Calu3 (cell line): Measurements from ENCODE around the gene PELI3. TPM values are rescaled to one million over a fixed set of nuclear protein-coding genes. Genes with fewer than 3 reads are reported as not detected.
"Not testable (repeated sequence)": the region's sequence is repeated elsewhere in the genome, so short reads cannot be mapped to it uniquely, and the experiment has no call there.

ENCODE experiments used
- BruUV-seq: library from RNA; stranded (reverse); fragments of 400-500 nt; replicated peaks from 2 replicates; lab custom pipeline; 2021; lab: Mats Ljungman, UMichigan
- CTCF ChIA-PET: fragments of 300-600 bp; sonication (Branson Sonifier 250); formaldehyde crosslinking; loops from one replicate; lab custom pipeline; 2022; ENCODE audit warnings: antibody characterized with exemption; lab: Charles Lee
- DNase-seq: peaks from one replicate; pipeline ENCODE4 v3.0.0; 2022
- H3K27ac Mint-ChIP-seq: one replicate; pipeline ENCODE4 v1.8.0; 2022; ENCODE audit warnings: mixed read lengths; ENCODE audit not compliant: unreplicated experiment
- H3K27me3 Mint-ChIP-seq: one replicate; pipeline ENCODE4 v1.8.0; 2022; ENCODE audit warnings: mixed read lengths; ENCODE audit not compliant: unreplicated experiment
- H3K36me3 Mint-ChIP-seq: one replicate; pipeline ENCODE4 v1.8.0; 2022; ENCODE audit warnings: mild to moderate bottlenecking, moderate library complexity, mixed read lengths; ENCODE audit not compliant: insufficient read depth, unreplicated experiment
- H3K4me1 Mint-ChIP-seq: one replicate; pipeline ENCODE4 v1.8.0; 2022; ENCODE audit warnings: mild to moderate bottlenecking, low read depth, mixed read lengths; ENCODE audit not compliant: unreplicated experiment
- H3K4me3 Mint-ChIP-seq: one replicate; pipeline ENCODE4 v1.8.0; 2022; ENCODE audit warnings: mild to moderate bottlenecking, low read depth, moderate library complexity, mixed read lengths; ENCODE audit not compliant: unreplicated experiment
- H3K9me3 Mint-ChIP-seq: one replicate; pipeline ENCODE4 v1.8.0; 2022; ENCODE audit warnings: low read depth, mixed read lengths; ENCODE audit not compliant: unreplicated experiment
- CTCF ChIP-seq: fragments of 200-600 bp; IDR thresholded peaks from one replicate; pipeline ENCODE4 v1.8.0; 2022; ENCODE audit warnings: antibody characterized with exemption; ENCODE audit not compliant: unreplicated experiment
- intact Hi-C: fragments of 100-400 bp; cut with micrococcal nuclease; formaldehyde crosslinking; loops from one replicate; pipeline ENCODE4 v1.10.0; 2022; ENCODE audit not compliant: unreplicated experiment
- total RNA-seq: library from RNA; stranded (reverse); gene quantifications from 2 replicates; pipeline ENCODE4 v1.2.3, GENCODE V29; 2022

Gene PELI3
- total RNA-seq, 1 experiment from 2014 or later, result 7.6 TPM

- CTCF ChIA-PET, result interaction anchor here (1.1 to 1.6 kb wide), 6 partner anchors 20 to 240 kb away, joined by 7 to 14 read pairs (median 8); partner anchors contain the start of genes DPP3, PELI3 and RBM4B
- no peak for DNase-seq
- H3K4me3 Mint-ChIP-seq, result peak overlapping the region; percentile 86
- H3K27ac Mint-ChIP-seq, result peak overlapping the region; percentile 87
- intact Hi-C loops, result no loop called here
- peaks cover 13% of the 10 kb centered on the region for H3K27me3 Mint-ChIP-seq
- peaks cover 23% of the 10 kb centered on the region for H3K36me3 Mint-ChIP-seq
- H3K9me3 Mint-ChIP-seq, result no peaks in the 10 kb centered on the region
- H3K4me1 Mint-ChIP-seq, result no peaks in the 10 kb centered on the region
- TF ChIP-seq CTCF, result no peak
- TSS peak; percentile 53 for BruUV-seq
These were observed 28.7 kb upstream of the PELI3 start for GRCh38 chr11:66437979-66438503.

DNA sequence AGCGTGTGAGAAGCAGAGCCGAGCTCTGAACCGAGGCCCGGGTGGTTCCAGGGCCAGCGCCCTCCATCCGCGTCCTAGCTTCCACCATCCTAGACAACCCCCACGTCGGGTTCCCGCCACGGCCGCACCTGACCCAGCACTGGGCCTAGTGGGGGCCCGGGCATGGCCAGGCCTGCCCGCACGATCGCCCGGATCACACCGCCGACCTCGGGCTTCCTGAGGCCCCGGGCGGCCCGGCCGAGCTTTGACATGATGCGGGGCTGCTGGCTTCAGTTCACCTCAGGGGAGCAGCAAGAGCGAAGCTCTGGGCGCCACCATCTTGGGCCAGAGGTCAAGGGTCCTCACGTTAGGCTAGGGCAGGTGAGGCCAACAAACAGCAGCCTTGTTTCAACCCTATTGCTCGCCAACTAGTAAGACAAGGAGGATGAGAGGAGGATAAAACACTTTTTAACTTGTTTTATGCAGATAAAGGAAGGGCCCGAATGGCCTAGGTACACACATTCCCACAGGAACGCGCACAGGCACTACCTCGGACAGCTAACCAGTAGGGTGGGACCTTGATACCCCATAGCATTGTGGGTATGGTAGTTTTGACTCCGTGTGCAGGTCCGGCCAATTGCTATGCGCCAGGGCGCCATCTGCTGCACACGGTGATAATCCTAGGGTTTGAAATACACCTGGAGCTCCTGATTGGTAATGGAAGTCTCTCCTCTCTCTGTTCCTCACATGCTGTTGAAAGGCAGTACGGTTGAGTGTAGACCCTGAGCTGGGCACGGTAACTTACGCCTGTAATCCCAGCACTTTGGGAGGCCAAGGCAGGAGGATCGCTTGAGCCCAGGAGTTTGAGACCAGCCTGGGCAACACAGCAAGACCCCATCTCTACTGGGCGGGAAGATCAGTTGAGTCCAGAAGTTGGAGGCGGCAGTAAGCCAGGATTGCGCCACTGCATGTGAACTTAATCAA lies 27.9 kb upstream of the PELI3 start, which contains the start of gene MRPL11:
TSS of gene MRPL11 (minus strand) at position 345 of the 963 bp plus-strand sequence. CDS start at position 251, 94 bp downstream.
- peak; percentile 59 for TF ChIP-seq CTCF
- Mint-ChIP-seq H3K4me1 (no peaks in the 10 kb centered on the region), H3K9me3 (no peaks in the 10 kb centered on the region), H3K27ac (peak within 1 kb of the TSS; percentile 87), H3K4me3 (peak within 1 kb of the TSS; percentile 86), H3K36me3 (peaks cover 23% of the 10 kb centered on the region), H3K27me3 (peaks cover 20% of the 10 kb centered on the region)
- DNase-seq, result peak; percentile 93
- CTCF ChIA-PET, result interaction anchor here (0.5 to 1.6 kb wide), 15 partner anchors 10 to 964 kb away, joined by 3 to 14 read pairs (median 4); partner anchors contain the start of genes CD248, DPP3, PELI3 and RBM4B
- no TSS peak for BruUV-seq
- intact Hi-C loops, result no loop called here

- CTCF ChIA-PET, result interaction anchor here (1.2 kb wide), 1 partner anchor 40 kb away, joined by 3 read pairs; the partner anchor contains the start of gene DPP3
- H3K9me3 Mint-ChIP-seq, H3K27ac Mint-ChIP-seq, H3K4me1 Mint-ChIP-seq, BruUV-seq, H3K4me3 Mint-ChIP-seq, DNase-seq, intact Hi-C loops: not testable (repeated sequence)
- Mint-ChIP-seq H3K27me3 (peaks cover 30% of the 10 kb centered on the region), H3K36me3 (peaks cover 23% of the 10 kb centered on the region)
These were observed 26.4 kb upstream of the PELI3 start for GRCh38 chr11:66440101-66440939.

- H3K27ac Mint-ChIP-seq, H3K4me3 Mint-ChIP-seq, DNase-seq, intact Hi-C loops, H3K4me1 Mint-ChIP-seq, CTCF ChIA-PET, BruUV-seq, H3K9me3 Mint-ChIP-seq: not testable (repeated sequence)
- Mint-ChIP-seq H3K36me3 (peaks cover 23% of the 10 kb centered on the region), H3K27me3 (peaks cover 36% of the 10 kb centered on the region)
These were observed 25.8 kb upstream of the PELI3 start for GRCh38 chr11:66440940-66441282.

- Mint-ChIP-seq H3K9me3 (no peaks in the 10 kb centered on the region), H3K27me3 (peaks cover 62% of the 10 kb centered on the region), H3K4me1 (no peaks in the 10 kb centered on the region), H3K4me3 (no peak overlapping the region), H3K27ac (no peak overlapping the region), H3K36me3 (peaks cover 4% of the 10 kb centered on the region)
- intact Hi-C loops, result no loop called here
- CTCF ChIA-PET, result no interaction called here
- BruUV-seq, result no TSS peak
- no peak for DNase-seq
- TF ChIP-seq CTCF, result no peak
These were observed 23.1 kb upstream of the PELI3 start for GRCh38 chr11:66443602-66444001.
